GM06990 (cell line): Measurements from ENCODE around the gene KAT6B.

Experiments
- DNase-seq: peaks from one replicate; pipeline ENCODE4 v3.0.0-alpha.2; 2011; ENCODE audit not compliant: insufficient read length; ENCODE audit errors: extremely low read depth
- H3K27me3 ChIP-seq: replicated peaks from 2 replicates; pipeline ENCODE4 v1.6.0; 2011; ENCODE audit warnings: low read length; ENCODE audit not compliant: control insufficient read depth, insufficient read depth
- H3K36me3 ChIP-seq: 2 replicates; pipeline ENCODE4 v1.5.1; 2011; ENCODE audit warnings: low read length; ENCODE audit not compliant: control insufficient read depth, insufficient read depth
- H3K4me3 ChIP-seq: replicated peaks from 2 replicates; pipeline ENCODE4 v1.5.1; 2011; ENCODE audit warnings: low read depth, mild to moderate bottlenecking, control low read depth, low read length
- TF ChIP-seq, protein P1 (sequence below): IDR thresholded peaks from 2 replicates; pipeline ENCODE4 v1.5.1; 2011; ENCODE audit warnings: low read length, control low read depth, mild to moderate bottlenecking, inconsistent platforms; ENCODE audit not compliant: insufficient read depth, poor library complexity, severe bottlenecking

The KAT6B gene

DNA sequence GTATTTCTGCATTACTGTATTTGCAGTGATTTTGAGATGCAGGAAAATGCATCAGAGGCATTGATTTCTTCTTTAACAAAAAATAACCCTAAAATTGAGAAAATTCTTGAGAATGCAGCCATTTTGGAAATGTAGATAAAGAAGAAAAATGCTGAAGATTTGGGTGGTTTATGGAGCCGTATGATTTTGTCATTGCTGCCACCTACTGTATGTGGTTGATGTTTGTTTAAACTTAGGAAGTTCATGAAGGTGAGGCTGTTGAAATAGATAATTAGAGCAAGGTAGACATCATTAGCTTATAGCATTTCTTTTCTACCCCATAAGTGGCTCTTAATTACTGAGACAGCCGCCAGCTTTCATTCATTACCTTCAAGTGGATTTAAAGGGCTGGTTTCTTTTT lies 193.0 kb downstream of the KAT6B start:
- no peak overlapping the region for H3K4me3 ChIP-seq
- no peaks in the 10 kb centered on the region for H3K27me3 ChIP-seq
- no peak for DNase-seq
- peaks cover 9% of the 10 kb centered on the region for H3K36me3 ChIP-seq
- TF ChIP-seq, protein P1, sequence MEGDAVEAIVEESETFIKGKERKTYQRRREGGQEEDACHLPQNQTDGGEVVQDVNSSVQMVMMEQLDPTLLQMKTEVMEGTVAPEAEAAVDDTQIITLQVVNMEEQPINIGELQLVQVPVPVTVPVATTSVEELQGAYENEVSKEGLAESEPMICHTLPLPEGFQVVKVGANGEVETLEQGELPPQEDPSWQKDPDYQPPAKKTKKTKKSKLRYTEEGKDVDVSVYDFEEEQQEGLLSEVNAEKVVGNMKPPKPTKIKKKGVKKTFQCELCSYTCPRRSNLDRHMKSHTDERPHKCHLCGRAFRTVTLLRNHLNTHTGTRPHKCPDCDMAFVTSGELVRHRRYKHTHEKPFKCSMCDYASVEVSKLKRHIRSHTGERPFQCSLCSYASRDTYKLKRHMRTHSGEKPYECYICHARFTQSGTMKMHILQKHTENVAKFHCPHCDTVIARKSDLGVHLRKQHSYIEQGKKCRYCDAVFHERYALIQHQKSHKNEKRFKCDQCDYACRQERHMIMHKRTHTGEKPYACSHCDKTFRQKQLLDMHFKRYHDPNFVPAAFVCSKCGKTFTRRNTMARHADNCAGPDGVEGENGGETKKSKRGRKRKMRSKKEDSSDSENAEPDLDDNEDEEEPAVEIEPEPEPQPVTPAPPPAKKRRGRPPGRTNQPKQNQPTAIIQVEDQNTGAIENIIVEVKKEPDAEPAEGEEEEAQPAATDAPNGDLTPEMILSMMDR = peak; percentile 29

DNA sequence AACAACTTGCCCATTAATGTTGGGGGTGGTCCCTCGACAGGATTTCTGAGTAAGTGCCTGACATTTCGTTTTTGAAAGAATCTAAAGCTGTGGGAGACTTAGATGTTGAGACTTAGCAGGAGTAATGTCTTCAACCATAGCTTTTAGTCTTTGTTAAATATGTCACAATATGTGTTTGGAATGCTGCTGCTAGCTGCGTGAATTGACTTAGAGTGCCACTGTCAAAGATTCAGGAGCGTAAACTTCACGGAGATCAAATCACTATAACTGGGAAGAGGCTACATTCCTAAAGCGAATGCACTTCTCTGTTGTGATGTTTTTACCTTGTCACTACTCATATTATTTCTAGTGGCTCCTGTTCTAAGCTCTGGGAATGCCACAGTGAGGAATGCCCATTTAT lies 193.8 kb downstream of the KAT6B start:
- TF ChIP-seq, protein P1 = no peak
- Histone ChIP-seq H3K36me3 (peaks cover 12% of the 10 kb centered on the region), H3K27me3 (no peaks in the 10 kb centered on the region), H3K4me3 (no peak overlapping the region)
- DNase-seq = no peak

DNA sequence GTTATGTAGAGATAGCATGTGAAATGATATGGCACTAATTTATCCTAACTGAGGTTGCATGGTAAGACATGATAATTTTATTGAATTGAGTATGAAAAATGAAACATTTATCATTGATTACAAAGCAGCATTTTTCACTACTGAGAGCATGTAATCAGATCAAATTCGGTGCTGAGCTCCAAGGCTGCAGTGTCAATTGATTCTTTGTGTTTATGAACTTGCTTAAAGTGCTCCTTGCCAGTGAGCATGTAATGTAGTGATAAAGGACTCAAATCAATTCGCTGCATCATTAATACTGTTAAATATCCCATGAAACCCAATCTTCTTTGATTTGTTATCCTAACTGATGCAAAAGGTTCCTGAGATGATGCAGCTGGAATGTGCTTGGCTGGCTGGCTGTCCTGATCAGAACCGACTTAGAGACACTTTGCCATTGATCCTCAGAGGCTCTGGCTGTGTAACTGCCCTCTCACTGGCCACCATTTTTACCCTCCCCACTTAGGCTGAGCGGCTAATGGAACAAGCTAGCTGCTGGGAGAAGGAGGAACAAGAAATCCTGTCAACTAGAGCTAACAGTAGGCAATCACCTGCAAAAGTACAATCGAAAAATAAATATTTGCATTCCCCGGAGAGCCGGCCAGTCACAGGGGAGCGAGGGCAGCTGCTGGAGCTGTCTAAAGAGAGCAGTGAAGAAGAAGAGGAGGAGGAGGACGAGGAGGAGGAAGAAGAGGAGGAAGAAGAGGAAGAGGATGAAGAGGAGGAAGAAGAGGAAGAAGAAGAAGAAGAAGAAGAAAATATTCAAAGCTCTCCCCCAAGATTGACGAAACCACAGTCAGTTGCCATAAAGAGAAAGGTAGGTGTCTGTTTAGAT lies 195.2 kb downstream of the KAT6B start:
- Histone ChIP-seq H3K4me3 (no peak overlapping the region), H3K27me3 (no peaks in the 10 kb centered on the region), H3K36me3 (peaks cover 13% of the 10 kb centered on the region)
- TF ChIP-seq, protein P1 = no peak
- DNase-seq = no peak

DNA sequence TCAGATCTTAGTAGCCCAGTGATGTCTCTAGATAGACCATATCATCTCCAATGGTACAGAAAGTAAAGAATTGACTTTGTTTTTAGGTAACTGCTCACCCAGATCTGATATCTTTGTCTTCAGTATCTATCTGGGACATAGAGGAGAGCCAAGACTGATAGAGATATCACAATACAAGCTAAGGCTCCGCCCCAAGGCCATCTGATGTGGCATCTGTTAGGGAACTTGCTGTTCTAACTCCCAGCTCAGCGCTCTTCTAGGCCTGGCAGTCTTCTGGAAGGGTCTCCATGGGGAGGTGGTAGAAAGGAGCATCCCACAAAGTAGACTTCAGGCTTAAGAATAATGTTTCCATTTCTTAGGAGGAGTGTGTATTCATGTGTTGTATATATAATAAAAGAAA lies 196.7 kb downstream of the KAT6B start:
- H3K4me3 ChIP-seq = no peak overlapping the region
- DNase-seq = no peak
- TF ChIP-seq, protein P1 = no peak
- H3K27me3 ChIP-seq = no peaks in the 10 kb centered on the region
- peaks cover 13% of the 10 kb centered on the region for H3K36me3 ChIP-seq

DNA sequence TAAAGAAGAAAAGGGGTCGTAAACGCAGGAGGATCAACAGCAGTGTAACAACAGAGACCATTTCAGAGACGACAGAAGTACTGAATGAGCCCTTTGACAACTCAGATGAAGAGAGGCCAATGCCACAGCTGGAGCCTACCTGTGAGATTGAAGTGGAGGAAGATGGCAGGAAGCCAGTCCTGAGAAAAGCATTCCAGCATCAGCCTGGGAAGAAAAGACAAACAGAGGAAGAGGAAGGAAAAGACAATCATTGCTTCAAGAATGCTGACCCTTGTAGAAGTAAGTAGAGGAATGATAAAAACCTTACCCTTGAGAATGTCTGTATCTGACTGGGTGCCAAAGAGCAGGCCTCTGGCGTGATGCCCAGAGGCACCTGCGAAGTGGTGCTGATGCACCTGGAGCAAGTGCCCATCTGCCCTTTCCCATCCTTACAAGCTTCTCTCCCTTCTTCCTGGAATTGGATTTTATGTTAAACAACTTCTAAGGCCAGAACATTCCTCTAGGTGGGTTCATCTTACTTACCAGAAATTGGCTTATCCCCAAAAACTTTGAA lies 198.6 kb downstream of the KAT6B start:
- H3K27me3 ChIP-seq = no peaks in the 10 kb centered on the region
- DNase-seq = no peak
- TF ChIP-seq, protein P1 = no peak
- H3K4me3 ChIP-seq = no peak overlapping the region
- H3K36me3 ChIP-seq = peaks cover 21% of the 10 kb centered on the region

DNA sequence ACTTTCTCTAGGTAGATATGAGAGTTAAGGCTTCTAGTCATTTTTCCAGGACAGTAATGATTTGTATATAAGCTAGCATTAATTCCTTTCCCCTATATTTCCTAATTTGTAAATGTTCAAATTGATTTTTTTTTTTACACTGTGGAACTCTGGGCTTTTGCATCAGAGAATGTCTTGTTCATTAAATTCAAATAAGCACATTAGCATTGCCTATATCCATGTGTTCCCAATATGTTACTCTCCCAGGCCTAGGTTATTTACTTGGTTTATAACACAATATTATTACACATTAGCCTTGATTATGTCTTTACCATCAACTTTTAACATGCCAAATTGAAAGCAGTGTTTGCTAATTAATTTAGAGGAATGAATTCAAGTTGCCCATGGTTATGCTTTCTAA lies 201.6 kb downstream of the KAT6B start:
- Histone ChIP-seq H3K4me3 (no peak overlapping the region), H3K36me3 (peaks cover 15% of the 10 kb centered on the region), H3K27me3 (no peaks in the 10 kb centered on the region)
- TF ChIP-seq, protein P1 = no peak
- DNase-seq = no peak
